K562 (cell line): Measurements from ENCODE around the gene PIK3CA.

Experiments
- CTCF ChIP-seq, 3 experiments: IDR thresholded peaks in 2 of 3; conservative IDR thresholded peaks in 1 of 3; 2 replicates each; pipeline ENCODE4 v1.5.1; 2011 to 2012; ENCODE audit warnings: low read length in 3 of 3, mild to moderate bottlenecking in 3 of 3, control low read depth in 2 of 3, improper control_type of control experiment in 1 of 3, inconsistent platforms in 1 of 3, low read depth in 1 of 3, mixed read lengths in 1 of 3, moderate library complexity in 1 of 3; ENCODE audit not compliant: insufficient read depth in 2 of 3
- GTF3C2 ChIP-seq: IDR thresholded peaks from 3 replicates; pipeline ENCODE4 v1.6.1; 2011; ENCODE audit warnings: borderline replicate concordance, mild to moderate bottlenecking, moderate library complexity; ENCODE audit not compliant: insufficient read length; ENCODE audit errors: extremely low read depth
- HDAC8 ChIP-seq: fragments of 450-650 bp; IDR thresholded peaks from 2 replicates; pipeline ENCODE4 v1.6.1; 2016; ENCODE audit warnings: mild to moderate bottlenecking, missing genetic modification characterization, moderate library complexity, missing compliant biosample characterization
- JUND ChIP-seq, 2 experiments: IDR thresholded peaks; 2 replicates in 1 of 2; 3 replicates in 1 of 2; pipeline ENCODE4 v1.6.1; 2011; ENCODE audit warnings: borderline replicate concordance in 2 of 2, low read depth in 2 of 2, low read length in 2 of 2, improper control_type of control experiment in 1 of 2, missing biosample characterization in 1 of 2, missing genetic modification characterization in 1 of 2, missing genetic modification reagents in 1 of 2
- MYC ChIP-seq, 2 experiments: fragments of 250-450 bp in 1 of 2; sonication (Bioruptor Pico) in 1 of 2; IDR thresholded peaks; 2 replicates each; pipeline versions ENCODE4 v1.5.1 to v1.6.1; 2012 to 2021; ENCODE audit warnings: low read depth in 2 of 2, borderline replicate concordance in 1 of 2, improper control_type of control experiment in 1 of 2, low read length in 1 of 2, mild to moderate bottlenecking in 1 of 2, moderate library complexity in 1 of 2
- NFYB ChIP-seq: IDR thresholded peaks from 2 replicates; pipeline ENCODE4 v1.6.1; 2011; ENCODE audit warnings: mild to moderate bottlenecking, moderate library complexity; ENCODE audit not compliant: insufficient read length; ENCODE audit errors: extremely low read depth
- POLR2AphosphoS2 ChIP-seq: IDR thresholded peaks from 2 replicates; pipeline ENCODE4 v1.6.1; 2012; ENCODE audit warnings: low read length, improper control_type of control experiment
- PTBP1 ChIP-seq: fragments of 200-400 bp; formaldehyde crosslinking; IDR thresholded peaks from 2 replicates; pipeline ENCODE4 v1.6.1; 2017; ENCODE audit warnings: low read depth, low read length
- SP1 ChIP-seq: sonication (generic); formaldehyde crosslinking; IDR thresholded peaks from 2 replicates; pipeline ENCODE4 v1.8.1; 2022; ENCODE audit warnings: mild to moderate bottlenecking, missing genetic modification reagents
- ZNF408 ChIP-seq: fragments of 250-450 bp; sonication (Bioruptor Pico); IDR thresholded peaks from 2 replicates; pipeline ENCODE4 v1.4.0; 2020; ENCODE audit warnings: low read depth, mild to moderate bottlenecking, moderate library complexity
- ZNF589 ChIP-seq: fragments of 200-800 bp; sonication (Bioruptor generic); IDR thresholded peaks from 2 replicates; pipeline ENCODE4 v1.6.1; 2016; ENCODE audit warnings: low read depth, missing genetic modification characterization, missing compliant biosample characterization
- TF ChIP-seq, protein P1 (sequence below), 2 experiments: IDR thresholded peaks; 2 replicates each; pipeline ENCODE4 v1.6.1; 2011; ENCODE audit warnings: borderline replicate concordance in 1 of 2, control low read depth in 1 of 2, low read depth in 1 of 2, low read length in 1 of 2, mild to moderate bottlenecking in 1 of 2, mixed read lengths in 1 of 2, moderate library complexity in 1 of 2; ENCODE audit not compliant: insufficient read depth in 1 of 2, insufficient read length in 1 of 2, poor library complexity in 1 of 2, severe bottlenecking in 1 of 2; ENCODE audit errors: extremely low read depth in 1 of 2

GRCh38 chr3:179236669-179237301 is 88.6 kb downstream of the PIK3CA start:
- TF ChIP-seq, protein P1, sequence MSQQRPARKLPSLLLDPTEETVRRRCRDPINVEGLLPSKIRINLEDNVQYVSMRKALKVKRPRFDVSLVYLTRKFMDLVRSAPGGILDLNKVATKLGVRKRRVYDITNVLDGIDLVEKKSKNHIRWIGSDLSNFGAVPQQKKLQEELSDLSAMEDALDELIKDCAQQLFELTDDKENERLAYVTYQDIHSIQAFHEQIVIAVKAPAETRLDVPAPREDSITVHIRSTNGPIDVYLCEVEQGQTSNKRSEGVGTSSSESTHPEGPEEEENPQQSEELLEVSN (IDR thresholded peaks at IDR 0.05; ENCODE audit: borderline replicate concordance in 1 of 2, extremely low read depth in 1 of 2, insufficient read depth in 1 of 2, insufficient read length in 1 of 2, low read depth in 1 of 2, low read length in 1 of 2, poor library complexity in 1 of 2, severe bottlenecking in 1 of 2): no peak
- TF ChIP-seq MYC (IDR thresholded peaks at IDR 0.05; ENCODE audit: low read depth, low read length): no peak
- no peak for TF ChIP-seq MYC (CRISPR knock-in tag; IDR thresholded peaks at IDR 0.05; ENCODE audit: borderline replicate concordance, low read depth)
- TF ChIP-seq CTCF (IDR thresholded peaks at IDR 0.05 in 2 of 3, conservative IDR thresholded peaks at IDR 0.05 in 1 of 3; ENCODE audit: insufficient read depth in 2 of 3, low read depth in 1 of 3, low read length in 3 of 3): no peak
- no peak for TF ChIP-seq HDAC8 (tag)
- TF ChIP-seq GTF3C2: no peak
- no peak for TF ChIP-seq POLR2AphosphoS2
- no peak for TF ChIP-seq PTBP1
- TF ChIP-seq ZNF408 (CRISPR knock-in tag): no peak
- TF ChIP-seq JUND (IDR thresholded peaks at IDR 0.05; ENCODE audit: borderline replicate concordance, low read depth, low read length): peak; percentile 24; the same call in 1 of the 2 replicates
- peak; percentile 30; the same call in 1 of the 3 replicates for TF ChIP-seq JUND (tag; IDR thresholded peaks at IDR 0.05; ENCODE audit: borderline replicate concordance, low read depth, low read length)
- no peak for TF ChIP-seq NFYB
- TF ChIP-seq SP1 (CRISPR knock-in tag): no peak
- no peak for TF ChIP-seq ZNF589 (CRISPR knock-in tag)
